Left ventricle myocardium superior (tissue), 1 donor: ENCODE results near the gene MSH5. TPM values are rescaled to one million over a fixed set of nuclear protein-coding genes. Genes with fewer than 3 reads are reported as not detected.

Experiments used
- ATAC-seq: fragments of 200-7000 bp; cut with Tn5 transposase; one replicate; pipeline ENCODE4 v1.9.1; 2020; ENCODE audit warnings: mild to moderate bottlenecking, moderate library complexity
- DNase-seq: peaks from one replicate; pipeline ENCODE4 v3.0.0-alpha.2; 2020
- intact Hi-C: fragments of 100-400 bp; cut with micrococcal nuclease; formaldehyde crosslinking; loops from one replicate; pipeline ENCODE4 v1.11.0; 2022
- total RNA-seq: library from RNA; stranded (reverse); fragmentation: NEBNext Ultra II Directional; extraction: Animal tissue kit (Norgen Biotek cat#: 25700); gene quantifications from one replicate; pipeline ENCODE4 v1.2.1, GENCODE V29; 2021
- donor health status: DM: no; HTN: yes; CAD: no; lungs with severe emphysema.

The MSH5 gene
- total RNA-seq, 1 donor from 2014 or later: 1.3 TPM

GRCh38 chr6:31740397-31741223 is 805 bp downstream of the MSH5 start:
- intact Hi-C loops: no loop called here
- ATAC-seq: peak; percentile 1
- DNase-seq: peak; percentile 49

- no peak for ATAC-seq
- intact Hi-C loops: no loop called here
- DNase-seq: no peak
These were observed 2.0 kb downstream of the MSH5 start for GRCh38 chr6:31741815-31742214.

- intact Hi-C loops: no loop called here
- DNase-seq: no peak
- no peak for ATAC-seq
These were observed 3.1 kb downstream of the MSH5 start for GRCh38 chr6:31742894-31743293.

GRCh38 chr6:31744422-31744821 is 4.6 kb downstream of the MSH5 start:
- intact Hi-C loops: no loop called here
- DNase-seq (no peak), ATAC-seq (no peak)

GRCh38 chr6:31749301-31750036 is 9.7 kb downstream of the MSH5 start:
- intact Hi-C loops: no loop called here
- ATAC-seq (no peak), DNase-seq (no peak)

GRCh38 chr6:31750411-31751022 is 10.7 kb downstream of the MSH5 start:
- DNase-seq: no peak
- intact Hi-C loops: no loop called here
- ATAC-seq: no peak

GRCh38 chr6:31752739-31753319 is 13.0 kb downstream of the MSH5 start:
- DNase-seq: no peak
- ATAC-seq: no peak
- intact Hi-C loops: no loop called here

GRCh38 chr6:31758281-31758680 is 18.5 kb downstream of the MSH5 start:
- intact Hi-C loops: no loop called here
- DNase-seq (no peak), ATAC-seq (no peak)

GRCh38 chr6:31760790-31761189 is 21.0 kb downstream of the MSH5 start:
- ATAC-seq (no peak), DNase-seq (no peak)
- intact Hi-C loops: no loop called here

GRCh38 chr6:31761343-31761742 is 21.5 kb downstream of the MSH5 start:
- intact Hi-C loops: no loop called here
- ATAC-seq (no peak), DNase-seq (no peak)

- DNase-seq: no peak
- ATAC-seq: no peak
- intact Hi-C loops: no loop called here
These were observed 22.6 kb downstream of the MSH5 start, which contains the start of gene SAPCD1 for GRCh38 chr6:31762356-31762755. SAPCD1 (plus strand) TSS chr6:31762656; CDS start chr6:31763055, 399 bp downstream.

GRCh38 chr6:31762878-31763618 is 23.2 kb downstream of the MSH5 start:
- ATAC-seq: no peak

GRCh38 chr6:31763619-31763940 is 23.8 kb downstream of the MSH5 start:
- intact Hi-C loops: no loop called here
- DNase-seq (no peak), ATAC-seq (peak; percentile 39)

More at GRCh38 chr6:31762878-31763618, 23.2 kb downstream of the MSH5 start:
- intact Hi-C loops: no loop called here
- no peak for DNase-seq

- DNase-seq: no peak
- ATAC-seq: no peak
- intact Hi-C loops: no loop called here
These were observed 24.4 kb downstream of the MSH5 start for GRCh38 chr6:31764198-31764597.

- DNase-seq (no peak), ATAC-seq (no peak)
- intact Hi-C loops: no loop called here
These were observed 25.7 kb downstream of the MSH5 start for GRCh38 chr6:31765559-31765909.

- ATAC-seq (peak; percentile 58), DNase-seq (peak; percentile 55)
- intact Hi-C loops: no loop called here
These were observed 26.3 kb downstream of the MSH5 start for GRCh38 chr6:31765910-31766794.

- DNase-seq (no peak), ATAC-seq (no peak)
- intact Hi-C loops: no loop called here
These were observed 27.4 kb downstream of the MSH5 start for GRCh38 chr6:31767096-31767645.
